Gastroesophageal sphincter (tissue), 4 donors: Measurements from ENCODE around the gene MYO18A. TPM values are rescaled to one million over a fixed set of nuclear protein-coding genes. Genes with fewer than 3 reads are reported as not detected.

ENCODE experiments used
- ATAC-seq: fragments of 150-250 bp; one replicate; pipeline ENCODE4 v1.9.1; 2016; ENCODE audit warnings: mild to moderate bottlenecking, moderate library complexity
- H3K27ac ChIP-seq, 4 donors: fragments of 200-600 bp; sonication (generic) in 3 of 4; 1 replicate in 3 of 4; 2 replicates in 1 of 4; pipeline ENCODE4 v1.5.1; 2016 to 2019
- H3K27me3 ChIP-seq: fragments of 200-600 bp; sonication (generic); one replicate; pipeline ENCODE4 v1.5.1; 2019
- H3K36me3 ChIP-seq, 2 donors: fragments of 200-600 bp; sonication (generic); one replicate each; pipeline ENCODE4 v1.5.1; 2019; ENCODE audit warnings: control low read depth in 1 of 2
- H3K4me1 ChIP-seq, 3 donors: fragments of 200-600 bp; sonication (generic); 1 replicate in 2 of 3; 2 replicates in 1 of 3; pipeline ENCODE4 v1.5.1; 2016 to 2019; ENCODE audit warnings: control low read depth in 2 of 3
- H3K4me3 ChIP-seq, 2 donors: fragments of 200-600 bp; sonication (generic); one replicate each; pipeline ENCODE4 v1.5.1; 2019; ENCODE audit warnings: mild to moderate bottlenecking in 1 of 2, moderate library complexity in 1 of 2
- H3K9me3 ChIP-seq, 3 donors: fragments of 200-600 bp; sonication (generic); one replicate each; pipeline ENCODE4 v1.5.1; 2017 to 2019; ENCODE audit warnings: control low read depth in 2 of 3
- CTCF ChIP-seq, 4 experiments: fragments of 200-600 bp in 2 of 4; fragments of 450-650 bp in 2 of 4; sonication (generic) in 1 of 4; IDR thresholded peaks; one replicate each; pipeline ENCODE4 v1.5.1; 2017 to 2019; ENCODE audit warnings: antibody characterized with exemption in 4 of 4, mild to moderate bottlenecking in 2 of 4, moderate library complexity in 2 of 4
- EP300 ChIP-seq: sonication (generic); formaldehyde crosslinking; IDR thresholded peaks from one replicate; pipeline ENCODE4 v1.6.1; 2017; ENCODE audit warnings: antibody characterized with exemption, mild to moderate bottlenecking
- POLR2A ChIP-seq, 2 donors: fragments of 450-650 bp; IDR thresholded peaks; one replicate each; pipeline ENCODE4 v1.6.1; 2017; ENCODE audit warnings: antibody characterized with exemption in 2 of 2, mild to moderate bottlenecking in 2 of 2, moderate library complexity in 1 of 2
- POLR2AphosphoS5 ChIP-seq: sonication (generic); formaldehyde crosslinking; IDR thresholded peaks from one replicate; pipeline ENCODE4 v1.6.1; 2017; ENCODE audit warnings: antibody characterized with exemption
- WGBS, 2 donors: methylation state at CpG; one replicate each; pipeline ENCODE4 v1.1.5; 2018; ENCODE audit warnings: low coverage in 1 of 2; 5-methylcytosine and 5-hydroxymethylcytosine counted together
- total RNA-seq, 4 donors: library from RNA; depleted of rRNA; stranded (reverse); fragments of >200 nt; gene quantifications; one replicate each; pipeline ENCODE4 v1.1.0, GENCODE V29; 2016

The MYO18A gene
- total RNA-seq, 4 donors from 2014 or later, result 45.5 to 70.5 (median 56.5) TPM

DNA sequence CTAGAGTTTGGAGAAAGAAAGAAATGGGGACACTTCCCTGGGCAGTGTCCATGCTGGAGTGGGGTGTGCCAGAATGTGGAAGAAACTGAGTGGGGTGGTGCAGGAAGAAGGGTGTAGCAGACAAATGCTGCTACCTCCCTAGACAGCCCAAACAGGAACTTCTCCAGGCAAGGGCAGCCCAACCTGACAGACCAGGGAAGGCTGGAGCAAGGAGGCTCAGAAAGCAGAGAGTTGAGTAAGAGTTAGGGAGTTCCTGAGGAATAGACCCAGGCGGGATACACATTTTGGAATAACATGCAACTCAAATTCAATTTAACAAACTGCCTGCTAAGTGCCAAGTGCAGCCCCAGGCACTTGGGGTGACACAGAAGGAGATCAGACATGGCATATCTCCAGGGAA, 1.0 kb upstream of the MYO18A start:
- ATAC-seq, result no peak
- no peak for TF ChIP-seq POLR2A (IDR thresholded peaks at IDR 0.05)
- TF ChIP-seq CTCF (IDR thresholded peaks at IDR 0.05), result no peak
- TF ChIP-seq POLR2AphosphoS5, result no peak
- TF ChIP-seq EP300, result no peak
- Histone ChIP-seq H3K9me3 (no peaks in the 10 kb centered on the region), H3K27ac (peak overlapping the region in 3 of 4 donors; percentile 89 to 93 (median 91)), H3K27me3 (no peaks in the 10 kb centered on the region), H3K4me3 (no peak overlapping the region), H3K36me3 (no peaks in the 10 kb centered on the region), H3K4me1 (peaks cover 0 to 49% (median 37%) of the 10 kb centered on the region in 3 donors)
- WGBS, 2 donors, result 80 to 100% methylated on average over 1 of the region's 1 CpG

DNA sequence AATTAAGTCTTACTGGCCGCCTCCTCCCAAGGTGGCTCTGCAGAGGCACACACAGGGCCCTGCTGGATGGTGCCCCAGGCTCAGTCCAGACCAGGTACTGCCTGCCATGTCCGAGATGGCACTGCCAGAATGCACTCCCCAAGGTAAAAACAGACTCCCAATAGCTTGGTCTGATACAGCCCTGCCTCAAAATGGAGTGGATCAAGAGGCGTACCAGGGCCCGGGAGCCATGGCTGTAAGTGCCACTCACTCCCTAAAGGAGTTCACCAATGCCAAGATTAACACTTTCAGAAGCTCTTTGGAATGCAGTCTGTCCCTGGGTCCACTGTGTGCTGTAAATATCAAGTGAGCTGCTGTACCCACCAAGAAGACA, 576 bp upstream of the MYO18A start:
- Histone ChIP-seq H3K27me3 (no peaks in the 10 kb centered on the region), H3K36me3 (no peaks in the 10 kb centered on the region), H3K4me1 (peaks cover 0 to 54% (median 42%) of the 10 kb centered on the region in 3 donors), H3K4me3 (peak overlapping the region; percentile 72 to 79), H3K27ac (peak overlapping the region; percentile 82 to 93 (median 90)), H3K9me3 (no peaks in the 10 kb centered on the region)
- WGBS, 2 donors, result 100% methylated on average over 1 of the region's 4 CpGs; no CpG with 5 or more reads in 1 of the 2 donors
- no peak for ATAC-seq
- TF ChIP-seq CTCF (IDR thresholded peaks at IDR 0.05), result no peak

- Histone ChIP-seq H3K27ac (peak overlapping the region; percentile 82 to 93 (median 90)), H3K4me3 (peak overlapping the region; percentile 72 to 79), H3K36me3 (no peaks in the 10 kb centered on the region), H3K4me1 (peaks cover 0 to 58% (median 42%) of the 10 kb centered on the region in 3 donors), H3K9me3 (no peaks in the 10 kb centered on the region), H3K27me3 (no peaks in the 10 kb centered on the region)
- TF ChIP-seq POLR2A (IDR thresholded peaks at IDR 0.05), result no peak
- TF ChIP-seq POLR2AphosphoS5, result no peak
- TF ChIP-seq CTCF (IDR thresholded peaks at IDR 0.05), result no peak
- TF ChIP-seq EP300, result no peak
- no peak for ATAC-seq
- WGBS, 2 donors, result 0 to 50% methylated on average over 1 of the region's 28 CpGs
Measured at GRCh38 chr17:29179232-29180033, 765 bp downstream of the MYO18A start.

DNA sequence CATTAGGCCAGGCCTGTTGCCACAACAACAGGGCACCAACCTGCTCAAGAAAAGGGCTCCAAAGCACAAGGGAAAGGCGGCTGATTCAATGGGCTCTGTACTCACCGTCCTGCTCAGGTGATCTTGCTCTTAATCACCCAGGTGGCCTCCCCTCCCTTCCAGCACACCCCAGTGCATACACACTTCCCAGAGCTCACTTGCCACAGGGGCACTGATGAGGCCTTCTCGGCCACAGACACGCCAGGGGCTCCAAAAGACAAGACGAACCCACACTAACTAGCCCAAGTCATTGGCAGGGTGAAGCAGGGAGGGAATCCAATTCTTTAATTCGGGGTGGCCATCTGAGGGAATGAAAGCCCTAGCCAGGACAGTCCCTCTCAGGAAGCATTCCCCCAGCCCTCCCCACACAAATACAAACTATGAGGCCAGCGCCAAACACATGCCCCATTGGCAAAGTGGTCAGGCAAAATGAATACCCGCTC, 1.4 kb downstream of the MYO18A start:
- ATAC-seq, result no peak
- WGBS, 2 donors, result no CpG with 5 or more reads among the region's 8 CpGs
- peak overlapping the region in 1 of 2 donors; percentile 72 for H3K4me3 ChIP-seq
- peaks cover 0 to 58% (median 42%) of the 10 kb centered on the region in 3 donors for H3K4me1 ChIP-seq
- peak overlapping the region; percentile 5 to 93 (median 90) for H3K27ac ChIP-seq
- H3K36me3 ChIP-seq, result no peaks in the 10 kb centered on the region
- no peaks in the 10 kb centered on the region for H3K27me3 ChIP-seq
- TF ChIP-seq POLR2A (IDR thresholded peaks at IDR 0.05), result no peak
- no peak for TF ChIP-seq CTCF (IDR thresholded peaks at IDR 0.05)
- no peak for TF ChIP-seq POLR2AphosphoS5
- TF ChIP-seq EP300, result no peak
- no peaks in the 10 kb centered on the region for H3K9me3 ChIP-seq
